Activated CD8-positive, alpha-beta memory T cell treated with anti-CD3 and anti-CD28 coated beads, Interleukin-2, amount 50 U/mL, for 24 hours (primary cell): ENCODE measurements around the gene TPBG.
"Not testable (repeated sequence)": the region's sequence is repeated elsewhere in the genome, so short reads cannot be mapped to it uniquely, and the experiment has no call there.

ENCODE experiments used
- DNase-seq: peaks from one replicate; pipeline ENCODE4 v3.0.0-alpha.2; 2020; ENCODE audit errors: extremely low read depth

Gene TPBG

DNA sequence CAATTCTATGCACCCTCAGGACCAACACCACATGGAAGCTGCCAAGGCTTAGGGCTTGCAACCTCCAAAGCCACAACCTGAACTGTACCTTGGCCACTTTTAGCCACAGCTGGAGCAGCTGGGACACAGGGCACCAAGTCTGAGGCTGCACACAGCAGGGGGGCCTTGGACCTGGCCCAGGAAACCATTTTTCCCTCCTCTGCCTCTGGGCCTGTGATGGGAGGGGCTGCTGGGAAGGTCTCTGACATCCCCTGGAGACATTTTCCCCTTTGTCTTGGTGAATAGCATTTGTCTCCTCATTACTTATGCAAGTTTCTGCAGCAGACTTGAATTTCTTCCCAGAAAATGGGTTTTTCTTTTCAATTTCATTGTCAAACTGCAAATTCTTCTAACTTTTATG lies 13.0 kb downstream of the TPBG start:
- no peak for DNase-seq

DNA sequence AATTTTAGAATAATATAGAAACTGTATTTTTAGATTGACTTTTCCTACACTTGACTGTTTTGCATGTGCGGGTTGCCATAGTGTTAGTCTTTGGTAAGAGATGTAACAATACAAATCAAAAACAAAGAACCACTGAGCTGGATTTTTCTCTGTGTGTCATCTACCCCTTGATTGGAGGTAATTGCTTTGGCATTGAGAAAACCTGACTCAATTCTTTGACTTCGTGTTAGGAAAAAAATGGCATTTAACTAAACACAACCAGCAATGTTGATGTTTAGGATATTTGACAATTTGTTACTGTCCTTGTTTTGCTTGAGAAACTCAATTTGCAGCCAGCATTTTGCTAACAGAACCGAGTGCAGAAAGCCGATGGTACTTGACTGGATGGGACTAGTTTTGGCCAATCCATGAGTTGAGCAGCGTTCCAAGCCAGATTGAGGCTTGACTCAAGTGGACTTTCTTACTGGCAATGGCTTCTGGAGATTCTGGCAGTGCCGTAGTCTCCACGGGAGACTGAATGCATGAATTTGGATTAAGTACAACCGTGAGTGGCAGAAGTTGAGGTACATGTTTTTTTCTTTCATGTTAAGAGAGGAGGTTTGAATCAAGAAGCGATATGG lies 17.1 kb downstream of the TPBG start:
- DNase-seq, result no peak

DNA sequence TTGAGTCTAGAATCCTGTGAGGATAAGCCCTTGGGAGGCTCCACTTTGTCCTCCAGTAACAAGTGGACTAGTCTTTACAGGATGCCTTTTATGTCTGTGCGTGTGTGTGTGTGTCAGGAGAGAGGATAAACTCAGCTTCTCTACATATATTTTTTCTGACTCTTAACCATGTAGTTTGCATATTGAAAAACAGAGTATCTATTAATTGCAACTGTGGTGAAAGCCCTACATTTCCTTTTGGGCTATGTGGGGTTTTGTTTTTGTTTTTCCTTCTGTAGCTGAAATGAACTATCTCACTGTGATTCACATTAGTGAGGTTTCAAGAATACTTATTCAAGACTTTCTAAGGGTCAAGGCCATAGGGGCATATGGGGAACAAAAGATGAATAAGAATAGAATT lies 17.7 kb downstream of the TPBG start:
- no peak for DNase-seq

DNA sequence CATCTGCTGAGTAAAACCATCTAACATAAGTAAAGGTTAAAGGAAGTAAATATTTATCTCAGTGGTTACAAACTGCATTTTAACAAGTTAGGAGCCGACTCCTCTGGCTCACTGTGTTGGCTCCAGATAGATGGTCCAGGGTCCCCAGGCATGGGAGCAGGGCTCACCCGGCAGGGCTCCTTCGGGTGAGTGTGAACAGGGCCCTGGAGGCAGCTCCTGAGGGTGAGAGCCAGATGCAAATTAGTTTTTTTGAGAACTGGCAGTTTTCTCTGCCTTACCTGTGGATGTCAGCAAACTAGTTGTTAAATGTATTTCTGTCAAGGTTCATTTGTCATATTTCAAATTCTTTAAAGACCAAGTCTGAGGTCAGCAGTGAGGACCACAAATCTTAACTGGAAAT lies 21.5 kb downstream of the TPBG start:
- no peak for DNase-seq

DNA sequence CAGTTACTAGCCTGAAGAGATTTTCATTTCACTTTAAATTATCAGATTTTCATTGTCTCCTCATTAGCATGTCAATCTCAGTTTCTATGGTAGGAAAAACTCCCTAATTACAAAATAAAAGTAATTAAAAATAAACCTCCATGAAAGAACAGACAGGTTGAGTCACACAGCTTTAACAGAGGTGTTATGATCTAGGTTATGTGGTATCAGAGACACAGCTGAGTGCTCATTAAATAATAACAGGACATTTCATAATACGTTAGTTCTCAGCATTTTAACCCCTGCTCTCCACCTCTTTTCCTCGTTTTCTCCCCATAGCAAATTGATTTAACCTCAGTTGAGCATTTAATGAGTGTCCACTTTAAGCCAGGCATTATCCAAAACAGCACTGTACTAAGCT lies 21.9 kb downstream of the TPBG start:
- no peak for DNase-seq

DNA sequence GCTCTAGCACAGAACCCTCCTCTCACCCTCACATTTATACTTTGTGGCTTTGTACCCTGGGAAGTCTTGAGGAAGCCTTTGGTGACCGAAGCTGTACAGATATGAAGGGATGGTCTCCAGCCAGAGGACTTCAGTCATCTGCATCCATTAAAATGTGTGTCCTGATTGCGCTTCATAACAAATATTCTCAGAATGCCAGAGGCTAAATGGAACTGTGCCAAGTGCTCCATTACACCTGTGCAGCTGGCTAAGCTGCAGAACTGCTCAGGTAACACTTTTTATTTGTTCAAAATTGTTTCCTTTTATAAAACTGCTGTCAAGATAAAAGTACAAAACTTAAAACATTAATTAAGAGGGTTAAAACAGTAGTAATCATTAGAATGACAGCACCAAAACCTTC lies 22.3 kb downstream of the TPBG start:
- DNase-seq, result no peak

DNA sequence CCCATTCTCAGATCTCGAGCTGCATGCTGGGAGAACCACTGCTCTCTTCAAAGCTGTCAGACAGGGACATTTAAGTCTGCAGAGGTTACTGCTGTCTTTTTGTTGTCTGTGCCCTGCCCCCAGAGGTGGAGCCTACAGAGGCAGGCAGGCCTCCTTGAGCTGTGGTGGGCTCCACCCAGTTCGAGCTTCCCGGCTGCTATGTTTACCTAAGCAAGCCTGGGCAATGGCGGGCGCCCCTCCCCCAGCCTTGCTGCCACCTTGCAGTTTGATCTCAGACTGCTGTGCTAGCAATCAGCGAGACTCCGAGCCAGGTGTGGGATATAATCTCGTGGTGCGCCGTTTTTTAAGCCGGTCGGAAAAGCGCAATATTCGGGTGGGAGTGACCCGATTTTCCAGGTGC lies 31.2 kb downstream of the TPBG start:
- DNase-seq, result not testable (repeated sequence)

DNA sequence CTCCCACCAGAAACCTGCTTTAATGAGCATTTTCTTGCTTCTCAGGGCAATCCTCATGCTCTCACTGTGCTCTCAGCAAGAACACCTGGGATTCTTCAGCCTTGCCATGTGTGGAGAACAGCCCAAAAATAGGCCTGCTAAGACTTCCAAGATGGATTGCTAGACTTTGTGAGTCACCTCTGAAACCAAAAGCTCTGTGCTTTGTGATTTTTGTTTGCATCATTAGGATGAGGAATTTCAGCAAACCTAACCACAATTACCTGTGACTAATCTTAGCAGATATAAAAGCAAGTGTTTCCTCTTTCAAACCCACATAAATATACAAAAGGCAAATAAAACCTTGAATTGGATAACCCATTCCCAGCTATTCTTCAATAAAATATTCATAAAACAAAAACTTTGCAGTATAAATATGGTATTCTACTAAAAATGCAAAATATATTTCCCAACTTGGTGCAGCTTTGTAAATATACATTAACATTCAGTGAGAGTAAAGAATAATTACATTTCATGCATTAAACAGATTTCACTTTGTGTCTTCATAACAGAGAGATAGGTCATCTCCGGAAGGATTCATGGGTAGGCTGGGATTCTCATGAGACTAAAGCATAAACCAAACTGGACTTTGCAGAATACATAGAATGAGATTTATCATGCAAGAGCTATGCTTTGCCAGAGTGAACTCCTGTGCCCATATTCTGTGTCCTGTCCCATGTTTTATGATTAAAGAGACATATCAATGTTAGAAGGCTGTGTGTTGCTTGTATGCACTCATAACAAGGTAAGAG lies 33.5 kb downstream of the TPBG start:
- DNase-seq, result no peak

DNA sequence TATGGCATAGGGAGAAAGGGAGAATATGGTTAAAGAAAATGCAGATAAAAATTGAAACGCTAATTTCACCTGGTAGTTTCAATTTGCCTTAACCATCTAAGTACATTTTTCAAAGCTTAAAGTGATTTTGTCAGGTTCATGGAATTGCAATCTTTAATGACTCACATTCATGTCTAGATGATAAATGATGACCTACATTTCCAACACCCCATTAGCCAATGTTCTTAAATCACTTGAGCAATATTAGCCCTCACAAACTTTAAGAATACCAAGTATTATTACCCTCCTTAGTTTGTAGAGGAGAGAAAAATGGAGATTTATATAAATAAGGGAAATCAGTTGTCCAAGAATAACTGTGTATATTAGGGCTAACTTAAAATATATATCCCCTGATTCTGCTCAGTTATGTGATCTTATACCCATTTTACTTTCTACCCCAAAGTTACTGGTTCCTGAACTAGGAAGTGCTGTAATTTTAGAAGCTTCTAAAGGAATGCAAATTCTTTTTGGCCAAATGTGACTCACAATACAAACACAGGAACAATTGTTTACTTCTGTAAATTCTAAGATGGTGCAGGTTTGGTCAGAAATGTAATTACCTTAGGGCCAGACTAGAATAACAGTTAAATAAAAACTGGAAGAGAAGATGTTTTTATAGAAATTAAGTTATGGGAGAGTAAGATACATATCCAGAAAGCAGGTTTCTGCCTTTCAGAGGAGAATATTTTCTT lies 34.5 kb downstream of the TPBG start:
- no peak for DNase-seq

DNA sequence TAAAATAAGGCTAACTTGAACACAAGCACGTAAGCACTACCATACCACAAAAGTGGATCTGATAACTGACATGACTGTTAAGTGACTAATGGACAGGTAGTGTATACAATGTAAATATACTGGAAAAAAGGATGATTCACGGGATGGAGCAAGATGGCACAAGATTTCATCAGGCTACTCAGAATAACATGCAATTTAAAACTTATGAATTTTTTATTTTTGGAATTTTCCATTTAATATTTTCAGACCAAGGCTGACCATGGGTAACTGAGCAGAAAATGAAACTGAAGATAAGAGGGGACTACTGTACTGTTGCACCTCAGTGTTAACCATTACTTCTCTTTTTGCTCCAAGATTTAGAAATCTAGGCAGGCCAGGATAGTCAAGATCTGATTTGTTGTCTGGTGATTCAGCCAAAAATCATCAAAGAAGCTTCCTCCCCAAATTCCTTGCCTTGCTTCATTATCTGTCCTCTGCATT lies 45.4 kb downstream of the TPBG start:
- no peak for DNase-seq

DNA sequence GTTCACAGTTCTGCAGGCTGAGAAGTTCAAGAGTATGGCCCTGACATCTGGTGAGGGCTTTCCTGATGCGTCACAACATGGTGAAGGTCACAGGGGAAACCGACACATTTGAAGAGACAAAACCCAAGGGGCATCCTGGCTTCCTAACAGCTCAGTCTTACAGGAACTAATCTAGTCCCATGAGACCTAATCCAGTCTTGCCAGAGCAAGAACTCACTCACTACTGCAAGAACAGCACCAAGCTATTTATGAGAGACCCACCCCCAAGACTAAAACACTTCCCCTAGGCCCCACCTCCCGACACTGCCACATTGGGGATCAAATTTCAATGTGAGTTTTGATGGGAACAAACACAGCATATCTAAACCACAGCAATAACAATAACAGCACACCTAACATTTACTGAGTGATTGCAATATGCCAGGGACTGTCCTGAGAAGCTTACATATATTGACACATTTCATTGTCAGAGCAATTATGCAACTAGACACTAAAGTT lies 46.6 kb downstream of the TPBG start:
- DNase-seq, result no peak

DNA sequence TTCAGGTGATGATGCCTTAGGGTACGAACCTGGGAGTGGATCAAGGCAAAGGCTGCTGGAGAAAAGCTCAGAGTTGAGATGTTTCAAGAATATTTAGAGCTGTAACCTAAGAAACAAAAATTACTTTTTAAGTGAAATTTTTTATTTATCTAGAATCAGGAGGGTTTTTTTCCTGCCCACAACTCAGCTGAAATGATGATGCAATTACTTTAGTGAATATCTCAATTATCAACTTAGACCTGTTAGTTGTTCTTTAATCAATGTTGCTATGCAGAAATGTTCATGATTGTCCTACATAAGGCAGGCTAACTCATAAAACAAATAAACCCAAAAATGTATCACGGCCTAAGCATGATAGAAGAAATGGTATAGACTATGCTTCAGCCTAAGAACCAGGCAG lies 50.3 kb downstream of the TPBG start:
- no peak for DNase-seq

DNA sequence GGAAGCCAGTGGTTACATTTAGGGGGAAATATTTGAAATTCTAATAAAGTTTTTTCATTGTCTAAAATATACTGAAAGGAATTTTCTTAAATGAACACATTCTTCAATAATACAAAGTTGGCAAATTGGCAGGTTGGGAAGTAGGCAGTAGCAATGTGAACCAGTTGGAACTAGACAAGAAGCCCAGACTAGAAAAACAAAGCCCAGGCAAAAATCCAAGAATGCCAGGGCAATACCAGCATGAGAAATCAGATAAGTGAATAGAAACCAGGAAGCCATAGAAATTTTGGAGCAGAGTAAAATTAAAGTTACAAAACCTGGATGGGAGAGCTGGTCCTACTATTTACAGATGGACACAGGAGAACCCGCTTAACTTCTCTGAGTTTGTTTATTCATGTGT lies 52.2 kb downstream of the TPBG start:
- DNase-seq, result no peak

DNA sequence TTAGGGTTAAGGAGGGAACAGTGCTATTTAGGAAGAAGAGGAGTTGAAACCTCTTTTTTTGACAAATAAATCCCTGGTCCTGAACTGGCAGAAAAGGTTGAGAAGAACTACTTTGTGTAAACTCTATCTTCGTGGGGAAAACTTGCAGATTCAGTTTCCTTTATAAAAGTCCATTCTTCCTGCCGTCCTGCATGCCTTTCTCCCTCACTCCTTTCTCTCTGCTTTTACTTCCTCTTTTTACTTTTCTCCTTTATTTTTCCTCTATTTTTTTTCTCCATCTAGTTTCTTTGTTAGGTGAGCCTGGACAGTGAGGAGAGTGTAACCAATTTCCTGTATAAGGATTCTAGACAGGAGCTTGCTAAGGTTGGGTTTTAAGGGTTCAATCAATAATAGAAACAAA lies 52.7 kb downstream of the TPBG start:
- DNase-seq, result no peak
